GM12878 (cell line): ENCODE data around the gene IQCH. TPM values are rescaled to one million over a fixed set of nuclear protein-coding genes. Genes with fewer than 3 reads are reported as not detected.

Experiments
- ATAC-seq: fragments of 200-7000 bp; cut with Tn5 transposase; 3 replicates; pipeline ENCODE4 v1.9.1; 2020; ENCODE audit warnings: mild to moderate bottlenecking, moderate library complexity
- BruUV-seq: library from RNA; stranded (reverse); fragments of 400-500 nt; replicated peaks from 2 replicates; lab custom pipeline; 2021; lab: Mats Ljungman, UMichigan
- CTCF ChIA-PET: fragments of 300-600 bp; sonication (Branson Sonifier 250); formaldehyde crosslinking; extraction: SDS; loops from one replicate; lab custom pipeline; 2021; ENCODE audit warnings: inconsistent platforms; lab: Yijun Ruan, JAX
- POLR2A ChIA-PET: fragments of 350-600 bp; formaldehyde crosslinking; extraction: SDS; loops from one replicate; lab custom pipeline; 2021; ENCODE audit warnings: inconsistent platforms; lab: Charles Lee
- RAD21 ChIA-PET: fragments of 300-600 bp; sonication (Branson Sonifier 250); formaldehyde crosslinking; loops from one replicate; lab custom pipeline; 2023; ENCODE audit warnings: antibody characterized with exemption; ENCODE audit not compliant: unreplicated experiment; lab: Charles Lee
- SMC1A ChIA-PET: fragments of 300-600 bp; sonication (Branson Sonifier 250); formaldehyde crosslinking; loops from one replicate; lab custom pipeline; 2023; ENCODE audit not compliant: unreplicated experiment, uncharacterized antibody; lab: Charles Lee
- DNase-seq: peaks from one replicate; pipeline ENCODE4 v3.0.0-alpha.2; 2011; ENCODE audit warnings: low read depth, low spot score
- FAIRE-seq: peaks from 3 replicates; lab custom pipeline; 2011; peaks lifted over from hg19 to GRCh38; lab: Jason Lieb, UNC
- H2AFZ ChIP-seq: 2 replicates; pipeline ENCODE4 v1.6.0; 2011; ENCODE audit warnings: low read depth, low read length, control low read depth; ENCODE audit not compliant: control insufficient read depth
- H3K27ac ChIP-seq: 2 replicates; pipeline ENCODE4 v1.5.1; 2011; ENCODE audit warnings: control low read depth; ENCODE audit not compliant: control insufficient read depth, insufficient read depth
- H3K27me3 ChIP-seq, 2 experiments: replicated peaks in 1 of 2; 2 replicates each; pipeline versions ENCODE4 v1.6.0 to v1.6.1; 2011; ENCODE audit warnings: low read length in 1 of 2; ENCODE audit not compliant: control insufficient read depth in 2 of 2, insufficient read depth in 2 of 2
- H3K36me3 ChIP-seq, 2 experiments: 2 replicates each; pipeline ENCODE4 v1.5.1; 2011; ENCODE audit warnings: low read length in 1 of 2; ENCODE audit not compliant: control insufficient read depth in 2 of 2, insufficient read depth in 2 of 2
- H3K4me1 ChIP-seq: 2 replicates; pipeline ENCODE4 v1.6.1; 2011; ENCODE audit warnings: mild to moderate bottlenecking, low read length, moderate library complexity, mixed read lengths; ENCODE audit not compliant: control insufficient read depth, insufficient read depth
- H3K4me2 ChIP-seq: 2 replicates; pipeline ENCODE4 v1.6.0; 2011; ENCODE audit warnings: control low read depth; ENCODE audit not compliant: control insufficient read depth, insufficient read depth
- H3K4me3 ChIP-seq: fragments of 200-600 bp; sonication (generic); 2 replicates; pipeline ENCODE4 v1.5.1; 2016
- H3K79me2 ChIP-seq: 2 replicates; pipeline ENCODE4 v1.6.0; 2011; ENCODE audit warnings: low read length; ENCODE audit not compliant: control insufficient read depth, insufficient read depth
- H3K9ac ChIP-seq: 2 replicates; pipeline ENCODE4 v1.8.0; 2011; ENCODE audit warnings: low read length, control low read depth, mixed read lengths; ENCODE audit not compliant: control insufficient read depth, insufficient read depth
- H3K9me3 ChIP-seq: replicated peaks from 3 replicates; pipeline ENCODE4 v1.5.1; 2011; ENCODE audit warnings: mild to moderate bottlenecking, low read length; ENCODE audit not compliant: control insufficient read depth, insufficient read depth
- H4K20me1 ChIP-seq: 2 replicates; pipeline ENCODE4 v1.6.0; 2011; ENCODE audit not compliant: control insufficient read depth, insufficient read depth
- BCL3 ChIP-seq: IDR thresholded peaks from 2 replicates; pipeline ENCODE4 v1.6.1; 2011; ENCODE audit warnings: borderline replicate concordance, low read depth, mild to moderate bottlenecking, moderate library complexity, low read length; ENCODE audit not compliant: insufficient read depth, poor library complexity, severe bottlenecking
- CREM ChIP-seq: IDR thresholded peaks from 2 replicates; pipeline ENCODE4 v1.6.1; 2014; ENCODE audit warnings: antibody characterized with exemption, low read depth
- CTCF ChIP-seq, 3 experiments: IDR thresholded peaks in 2 of 3; conservative IDR thresholded peaks in 1 of 3; 2 replicates each; pipeline ENCODE4 v1.5.1; 2011; ENCODE audit warnings: low read depth in 3 of 3, low read length in 3 of 3, mild to moderate bottlenecking in 3 of 3, control low read depth in 2 of 3, moderate library complexity in 2 of 3, inconsistent platforms in 1 of 3, mixed read lengths in 1 of 3; ENCODE audit not compliant: control insufficient read depth in 2 of 3, insufficient read depth in 1 of 3; ENCODE audit errors: extremely low read depth in 1 of 3
- HDAC6 ChIP-seq: fragments of 200-600 bp; sonication (generic); IDR thresholded peaks from one replicate; pipeline ENCODE4 v1.8.0; 2017; ENCODE audit warnings: antibody characterized with exemption; ENCODE audit not compliant: unreplicated experiment
- HSF1 ChIP-seq: fragments of 150-350 bp; IDR thresholded peaks from 2 replicates; pipeline ENCODE4 v1.6.1; 2014; ENCODE audit warnings: mild to moderate bottlenecking, low read depth, low read length
- IKZF1 ChIP-seq: fragments of 450-650 bp; conservative IDR thresholded peaks from 2 replicates; pipeline ENCODE4 v1.6.1; 2017; ENCODE audit warnings: antibody characterized with exemption, mild to moderate bottlenecking
- NBN ChIP-seq: fragments of 450-650 bp; IDR thresholded peaks from 2 replicates; pipeline ENCODE4 v1.6.1; 2016
- NR2F1 ChIP-seq: fragments of 450-650 bp; conservative IDR thresholded peaks from 2 replicates; pipeline ENCODE4 v1.6.1; 2017; ENCODE audit warnings: mild to moderate bottlenecking
- RB1 ChIP-seq: fragments of 450-650 bp; formaldehyde crosslinking; IDR thresholded peaks from 2 replicates; pipeline ENCODE4 v1.6.1; 2017; ENCODE audit warnings: mild to moderate bottlenecking, borderline replicate concordance
- USF2 ChIP-seq: IDR thresholded peaks from 2 replicates; pipeline ENCODE4 v1.6.1; 2011; ENCODE audit warnings: low read depth, low read length, improper control_type of control experiment, borderline replicate concordance
- ZBTB11 ChIP-seq: fragments of 450-650 bp; formaldehyde crosslinking; IDR thresholded peaks from 2 replicates; pipeline ENCODE4 v1.5.0; 2022; ENCODE audit warnings: mild to moderate bottlenecking, missing genetic modification characterization
- WGBS: methylation state at CpG from one replicate; pipeline ENCODE4 v1.1.6; 2016; ENCODE audit warnings: low lambda C conversion rate; ENCODE audit not compliant: insufficient replicate concordance, insufficient coverage; ENCODE audit errors: missing lambda C conversion rate; 5-methylcytosine and 5-hydroxymethylcytosine counted together
- in situ Hi-C: fragments of 300-500 bp; cut with MboI; formaldehyde crosslinking; loops from 9 replicates; pipeline ENCODE4 v1.14.3; 2018; ENCODE audit warnings: mixed read lengths
- intact Hi-C: fragments of 100-400 bp; cut with micrococcal nuclease; formaldehyde crosslinking; loops from one replicate; pipeline ENCODE4 v1.14.2; 2022; ENCODE audit not compliant: unreplicated experiment
- polyA plus RNA-seq, 11 experiments: library from polyadenylated mRNA; depleted of rRNA in 4 of 11; unstranded in 6 of 11; stranded (reverse) in 5 of 11; fragments of >200 nt; fragmentation: Nextera tagmentation in 4 of 11; fragmentation: Illumina TruSeq in 1 of 11; extraction: Ambion mirVana in 4 of 11; extraction: Trizol in 1 of 11; gene quantifications; 1 replicate in 1 of 11; 2 replicates in 10 of 11; pipeline versions ENCODE4 v1.2.1 to v1.2.3, GENCODE V29; 2011 to 2016; ENCODE audit warnings: inconsistent platforms in 2 of 11, missing spikeins in 2 of 11, low read depth in 1 of 11
- total RNA-seq, 4 experiments: library from RNA; depleted of rRNA in 3 of 4; stranded (reverse); fragments of >200 nt in 3 of 4; fragmentation: Illumina TruSeq in 1 of 4; extraction: Trizol in 1 of 4; gene quantifications; 2 replicates each; pipeline versions ENCODE4 v1.2.1 to v1.2.3, GENCODE V29; 2013 to 2021

Gene IQCH
- total and polyA plus RNA-seq, 10 of the 15 experiments (the other 5 are each of a cell fraction or from before 2014, with no cell fraction given), result 0.29 to 1.3 (median 0.99) TPM

GRCh38 chr15:67542420-67543347 lies 288.1 kb downstream of the IQCH start, which contains the start of gene MAP2K5:
TSS of gene MAP2K5 (plus strand) at chr15:67542703. CDS start at chr15:67543336, 633 bp downstream.
- ATAC-seq (peak; percentile 74), FAIRE-seq (no peak), DNase-seq (no peak)
- ChIA-PET CTCF (interaction anchor here (0.6 to 1.3 kb wide), 2 partner anchors 15 to 456 kb away, joined by 4 to 5 read pairs; no protein-coding TSS in a partner anchor), POLR2A (interaction anchor here (0.9 kb wide), 1 partner anchor 10 kb away, joined by 3 read pairs; no protein-coding TSS in a partner anchor), RAD21 (interaction anchor here (0.7 to 1.3 kb wide), 5 partner anchors 15 to 471 kb away, joined by 3 to 5 read pairs (median 3); partner anchors contain the start of gene C15orf61), SMC1A (interaction anchor here (1.0 to 1.2 kb wide), 3 partner anchors 11 to 298 kb away, joined by 3 to 4 read pairs (median 4); no protein-coding TSS in a partner anchor)
- peak within 1 kb of the TSS; percentile 94 for H3K9ac ChIP-seq
- peaks cover 26% of the 10 kb centered on the region for H3K4me1 ChIP-seq
- H3K4me3 ChIP-seq, result peak within 1 kb of the TSS; percentile 97
- H4K20me1 ChIP-seq, result no peaks in the 10 kb centered on the region
- no peaks in the 10 kb centered on the region for H3K9me3 ChIP-seq
- intact Hi-C loops (no loop called here), in situ Hi-C loops (loop anchor here (25.0 kb wide), 1 partner anchor 1270 kb away; the partner anchor contains the start of gene ANP32A)
- H2AFZ ChIP-seq, result peak within 1 kb of the TSS; percentile 75
- WGBS, result under 1% methylated on average over 69 of the region's 91 CpGs
- H3K27ac ChIP-seq, result peak within 1 kb of the TSS; percentile 91
- H3K36me3 ChIP-seq, result no peaks in the 10 kb centered on the region; a peak in 1 of 4 replicates
- H3K79me2 ChIP-seq, result peaks cover 16% of the 10 kb centered on the region
- H3K4me2 ChIP-seq, result peak within 1 kb of the TSS; percentile 94
- no peaks in the 10 kb centered on the region for H3K27me3 ChIP-seq
- no TSS peak for BruUV-seq
- no peak for TF ChIP-seq BCL3
- 0 out of 2 replicates have a peak, but pooled peaks have one; percentile 29 for TF ChIP-seq NBN
- TF ChIP-seq HSF1, result no peak
- TF ChIP-seq RB1, result 0 out of 2 replicates have a peak, but pooled peaks have one; percentile 78
- TF ChIP-seq IKZF1, result peak; percentile 96
- TF ChIP-seq HDAC6, result peak; percentile 68
- no peak for TF ChIP-seq USF2
- peak; percentile 81 for TF ChIP-seq ZBTB11 (CRISPR knock-in tag)
- TF ChIP-seq CTCF (IDR thresholded peaks at IDR 0.05 in 2 of 3, conservative IDR thresholded peaks at IDR 0.05 in 1 of 3; ENCODE audit: control insufficient read depth in 2 of 3, extremely low read depth in 1 of 3, insufficient read depth in 1 of 3, low read depth in 3 of 3, low read length in 3 of 3), result no peak
- peak; percentile 67; the same call in 1 of the 2 replicates for TF ChIP-seq CREM
- peak; percentile 66 for TF ChIP-seq NR2F1
